CD4-positive, alpha-beta T cell treated with Interleukin-10 for 1 hour (primary cell): ENCODE data around the gene SEMA3B.
A peak's percentile ranks its signal among the peaks of the same experiment; 100 is the strongest.
"Not testable (repeated sequence)": the region's sequence is repeated elsewhere in the genome, so short reads cannot be mapped to it uniquely, and the experiment has no call there.

Source experiments
- DNase-seq: peaks from one replicate; pipeline ENCODE4 v3.0.0-alpha.2; 2020

Gene SEMA3B

DNA sequence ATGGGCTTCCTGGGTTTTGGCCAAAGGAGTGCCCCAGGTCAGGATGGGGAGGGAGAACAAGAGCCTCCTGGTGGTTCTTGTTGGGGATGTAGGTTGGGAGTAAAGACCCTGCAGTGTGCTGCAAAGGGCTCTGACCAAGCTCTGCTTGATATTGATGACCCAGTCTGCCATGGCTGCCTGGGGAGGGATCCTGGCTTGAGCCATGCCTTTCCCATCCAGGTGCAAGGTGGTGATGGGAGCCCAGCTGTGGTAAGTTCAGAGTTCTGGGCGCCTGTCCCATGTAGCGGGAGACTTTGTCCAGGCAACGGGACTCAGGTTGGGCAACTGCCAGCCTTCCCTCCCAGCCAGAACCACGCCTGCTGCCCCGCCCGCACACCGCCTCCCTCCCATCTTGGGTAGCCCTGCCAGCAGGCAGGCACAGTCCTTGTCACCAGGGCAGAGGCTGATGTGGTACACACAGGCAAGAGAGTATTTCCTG lies 30.4 kb upstream of the SEMA3B start:
- no peak for DNase-seq

- DNase-seq, result no peak
Measured at GRCh38 chr3:50239649-50240048, 29.3 kb upstream of the SEMA3B start.

- DNase-seq, result no peak
Measured at GRCh38 chr3:50241163-50241562, 27.8 kb upstream of the SEMA3B start.

DNA sequence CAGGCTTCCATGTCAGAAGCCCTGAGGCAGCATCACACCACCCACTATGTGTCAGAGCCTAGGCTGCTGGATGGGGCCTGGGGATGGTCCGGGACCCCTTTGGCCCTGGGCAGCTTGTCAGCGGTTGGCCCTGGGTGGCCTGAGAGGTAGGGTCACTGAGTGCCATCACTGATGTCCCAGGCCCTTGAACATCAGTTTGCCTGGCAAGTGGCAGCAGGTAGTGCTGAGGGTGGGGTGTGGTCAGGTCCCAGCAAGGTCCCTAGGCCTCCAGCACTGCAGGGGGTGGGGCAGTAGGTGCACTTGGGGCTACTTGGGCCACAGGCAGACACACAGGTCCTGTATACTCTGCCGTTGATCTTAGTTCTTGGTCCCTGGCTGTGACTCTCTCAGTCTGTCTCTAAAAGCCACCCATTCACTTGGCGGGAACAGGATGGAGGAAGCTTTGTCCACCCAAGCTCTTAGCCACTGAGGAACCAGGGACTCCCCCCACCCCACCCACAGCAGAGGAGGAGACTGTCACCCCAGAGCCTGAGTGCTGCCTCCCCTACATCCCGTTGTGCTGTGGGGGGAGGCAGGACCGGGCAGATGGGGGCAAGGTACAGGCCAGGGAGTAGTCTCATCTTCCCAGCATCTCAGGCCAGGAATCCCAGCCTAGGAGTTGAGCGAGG lies 27.1 kb upstream of the SEMA3B start:
- DNase-seq, result no peak

GRCh38 chr3:50242381-50242770 lies 26.6 kb upstream of the SEMA3B start:
- no peak for DNase-seq

DNA sequence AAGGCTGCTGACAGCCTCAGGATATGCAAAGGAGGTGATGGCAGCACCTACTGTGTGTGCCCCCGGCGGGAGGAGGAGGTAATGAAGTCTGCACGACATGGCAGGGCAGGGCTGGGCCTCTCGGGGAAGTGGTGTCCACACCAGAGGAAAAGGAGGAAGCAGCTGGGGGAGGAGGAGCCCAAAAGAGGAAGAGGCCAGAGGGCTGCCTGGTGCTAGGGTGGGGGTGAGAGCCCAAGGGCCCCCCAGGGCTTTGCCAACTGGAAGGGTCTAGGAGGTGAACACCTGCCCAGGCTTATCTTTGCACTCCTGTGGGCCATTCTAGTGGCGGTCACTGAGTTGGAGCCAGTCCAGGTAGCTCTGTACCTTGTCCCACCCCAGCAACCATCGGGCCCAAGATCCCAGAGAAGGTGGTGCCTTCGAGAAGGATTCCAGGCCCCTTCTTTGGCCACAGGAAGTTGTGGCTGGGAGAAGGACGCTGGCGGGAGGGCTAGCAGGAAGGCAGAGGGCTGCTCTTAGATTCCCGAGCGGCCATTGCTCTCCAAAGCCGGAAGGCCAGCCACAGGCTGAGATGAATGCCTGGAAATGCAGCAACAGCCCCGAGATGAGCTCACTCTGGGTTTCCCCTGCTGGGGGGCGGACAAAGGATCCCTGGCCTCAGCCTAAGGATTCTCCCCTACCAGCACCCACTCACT lies 25.9 kb upstream of the SEMA3B start:
- peak; percentile 63 for DNase-seq

- DNase-seq, result no peak
Measured at GRCh38 chr3:50243543-50243895, 25.4 kb upstream of the SEMA3B start.

DNA sequence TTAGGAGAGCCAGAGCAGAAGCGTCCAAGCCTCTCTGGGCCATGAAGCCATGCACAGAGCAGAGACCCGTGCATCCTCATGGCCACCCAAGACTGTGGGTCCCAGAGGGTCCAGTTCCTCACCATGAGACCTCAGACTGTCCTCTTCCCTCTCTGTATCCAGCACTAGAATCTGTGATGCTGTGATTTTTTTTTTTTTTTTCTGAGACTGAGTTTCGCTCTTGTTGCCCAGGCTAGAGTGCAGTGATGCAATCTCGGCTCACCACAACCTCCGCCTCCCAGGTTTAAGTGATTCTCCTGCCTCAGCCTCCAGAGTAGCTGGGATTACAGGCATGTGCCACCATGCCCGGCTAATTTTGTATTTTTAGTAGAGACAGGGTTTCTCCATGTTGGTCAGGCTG lies 24.1 kb upstream of the SEMA3B start:
- not testable (repeated sequence) for DNase-seq

DNA sequence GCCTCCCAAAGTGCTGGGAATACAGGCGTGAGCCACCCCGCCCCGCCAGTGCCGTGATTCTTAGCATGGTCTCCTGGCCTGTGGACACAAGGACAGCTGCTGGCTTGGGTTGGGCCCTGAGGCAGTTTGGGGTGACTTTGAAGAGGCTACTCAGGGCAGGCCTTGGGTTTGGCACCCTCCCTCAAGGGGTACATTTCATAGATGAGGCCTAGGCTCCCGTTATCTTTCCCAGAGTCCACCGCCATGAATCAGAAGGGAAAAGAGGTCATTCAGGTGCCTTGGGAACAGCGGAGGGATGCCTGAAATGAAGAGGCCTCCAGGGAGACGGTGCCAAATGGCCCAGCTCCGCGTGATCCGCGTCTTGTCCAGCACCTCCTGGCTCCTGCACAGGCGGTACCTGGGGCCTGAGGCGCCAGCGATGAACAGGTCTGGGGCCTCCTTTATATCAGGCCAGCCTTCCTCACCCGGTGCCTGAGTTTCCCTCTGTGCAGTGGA lies 23.6 kb upstream of the SEMA3B start:
- no peak for DNase-seq

DNA sequence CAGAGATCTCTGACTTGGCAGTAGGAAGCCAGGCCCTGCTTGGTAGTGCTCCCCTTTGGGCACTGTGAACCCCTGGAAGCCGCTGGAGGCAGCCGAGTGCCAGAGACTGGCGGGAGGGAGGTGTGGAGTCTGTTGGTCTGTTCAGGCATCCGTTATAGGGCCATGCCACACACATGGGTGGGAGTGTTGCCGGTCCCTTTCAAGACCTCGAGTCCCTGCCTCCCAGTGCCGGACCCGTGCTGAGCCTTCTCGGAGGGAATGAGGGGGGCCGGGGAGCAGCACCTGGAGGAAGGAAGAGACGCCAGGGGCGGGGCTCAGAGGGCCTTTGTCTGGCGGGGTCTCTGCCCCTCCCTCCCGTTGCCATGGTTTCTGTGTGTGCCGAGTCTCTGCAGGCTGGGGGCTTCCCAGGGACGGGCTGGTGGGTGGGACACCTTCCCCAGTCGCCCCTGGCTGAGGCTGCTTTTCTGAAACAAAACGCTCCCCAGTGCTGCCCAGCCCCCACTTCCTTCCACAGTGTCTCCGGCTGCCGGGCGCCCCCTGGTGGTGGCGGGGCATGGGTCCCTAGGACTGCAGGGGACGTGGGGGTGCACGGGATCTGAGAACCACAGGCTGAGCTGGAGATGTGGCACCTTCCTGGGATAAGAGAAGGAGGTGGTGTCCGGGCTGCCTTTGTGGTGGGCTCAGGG lies 23.0 kb upstream of the SEMA3B start:
- peak; percentile 93 for DNase-seq

DNA sequence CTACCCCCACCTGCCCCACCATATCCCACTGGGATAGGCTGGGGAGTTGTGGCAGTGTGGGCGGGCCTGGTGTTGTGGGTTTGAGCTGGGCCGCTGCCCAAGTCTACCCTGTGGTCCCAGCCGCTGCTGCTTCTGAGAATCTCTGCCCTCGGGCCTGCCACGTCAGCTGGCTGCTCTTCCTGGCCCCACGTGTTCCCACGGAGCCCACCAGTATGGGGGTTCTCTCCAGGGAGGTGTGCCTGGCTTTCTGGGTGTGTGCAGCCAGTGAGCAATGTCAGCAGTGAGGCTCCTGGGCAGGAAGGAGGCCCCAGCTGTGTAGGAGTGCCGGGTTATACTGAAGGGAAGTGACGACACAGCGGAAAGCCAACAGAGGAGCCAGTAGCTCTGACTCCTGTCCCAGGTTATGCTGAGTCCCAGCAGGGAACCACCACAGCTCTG lies 22.4 kb upstream of the SEMA3B start:
- DNase-seq, result peak; percentile 86

DNA sequence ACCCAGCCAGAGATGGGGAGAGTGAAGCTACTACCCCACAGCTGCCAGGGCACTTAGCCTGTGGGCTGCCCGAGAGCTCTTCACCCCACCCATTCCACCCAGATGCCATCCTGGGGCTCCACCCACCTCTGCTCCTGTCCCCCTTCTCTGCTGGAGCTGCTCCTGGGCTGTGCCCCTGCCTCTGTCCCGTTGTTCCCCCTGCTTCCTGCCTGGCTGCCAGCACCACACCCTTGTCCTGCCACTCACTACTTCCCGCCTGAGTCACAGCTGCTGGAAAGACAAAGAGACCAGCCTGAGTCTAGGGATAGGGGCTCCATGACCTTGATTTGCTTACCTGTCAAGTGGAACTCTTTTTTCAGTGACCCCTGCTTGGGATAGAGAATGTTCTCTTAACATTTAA lies 20.6 kb upstream of the SEMA3B start:
- DNase-seq, result no peak

GRCh38 chr3:50249457-50249856 lies 19.5 kb upstream of the SEMA3B start:
- no peak for DNase-seq

- no peak for DNase-seq
Measured at GRCh38 chr3:50250514-50250913, 18.4 kb upstream of the SEMA3B start.

- no peak for DNase-seq
Measured at GRCh38 chr3:50251220-50251619, 17.7 kb upstream of the SEMA3B start.

DNA sequence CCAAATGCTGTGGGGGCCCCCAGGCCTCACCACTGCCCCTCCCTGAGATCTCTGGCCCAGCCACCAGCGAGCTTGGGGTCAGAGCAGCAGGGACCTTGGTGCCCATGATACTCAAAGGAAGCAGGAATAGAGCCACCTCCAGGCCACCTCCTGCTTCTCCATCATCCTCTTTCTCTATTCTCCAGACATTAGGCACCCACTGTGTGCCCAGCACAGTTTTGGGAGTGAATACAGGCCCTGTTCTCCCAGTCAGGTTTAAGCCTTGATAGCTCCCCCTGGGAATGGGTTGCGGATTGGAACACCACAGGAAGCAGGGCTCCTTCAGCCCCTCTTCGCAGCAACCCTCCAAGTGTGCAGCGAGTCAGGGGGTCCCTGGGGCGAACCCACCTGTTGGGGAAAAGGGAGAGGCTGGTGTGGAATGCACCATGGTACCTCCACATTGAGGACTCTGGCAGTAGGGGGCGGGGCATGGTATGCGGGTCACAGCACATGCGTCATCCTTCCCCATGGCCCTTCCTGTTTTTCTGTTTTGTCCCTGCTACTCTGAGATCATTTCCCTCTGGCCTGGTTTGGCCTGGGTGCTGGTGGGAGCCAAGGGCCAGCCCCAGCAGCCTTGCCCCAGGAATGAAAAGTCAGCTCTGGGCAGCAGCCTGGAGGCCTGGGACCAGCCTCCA lies 14.2 kb upstream of the SEMA3B start:
- no peak for DNase-seq

GRCh38 chr3:50255251-50255615 lies 13.7 kb upstream of the SEMA3B start:
- DNase-seq, result no peak

DNA sequence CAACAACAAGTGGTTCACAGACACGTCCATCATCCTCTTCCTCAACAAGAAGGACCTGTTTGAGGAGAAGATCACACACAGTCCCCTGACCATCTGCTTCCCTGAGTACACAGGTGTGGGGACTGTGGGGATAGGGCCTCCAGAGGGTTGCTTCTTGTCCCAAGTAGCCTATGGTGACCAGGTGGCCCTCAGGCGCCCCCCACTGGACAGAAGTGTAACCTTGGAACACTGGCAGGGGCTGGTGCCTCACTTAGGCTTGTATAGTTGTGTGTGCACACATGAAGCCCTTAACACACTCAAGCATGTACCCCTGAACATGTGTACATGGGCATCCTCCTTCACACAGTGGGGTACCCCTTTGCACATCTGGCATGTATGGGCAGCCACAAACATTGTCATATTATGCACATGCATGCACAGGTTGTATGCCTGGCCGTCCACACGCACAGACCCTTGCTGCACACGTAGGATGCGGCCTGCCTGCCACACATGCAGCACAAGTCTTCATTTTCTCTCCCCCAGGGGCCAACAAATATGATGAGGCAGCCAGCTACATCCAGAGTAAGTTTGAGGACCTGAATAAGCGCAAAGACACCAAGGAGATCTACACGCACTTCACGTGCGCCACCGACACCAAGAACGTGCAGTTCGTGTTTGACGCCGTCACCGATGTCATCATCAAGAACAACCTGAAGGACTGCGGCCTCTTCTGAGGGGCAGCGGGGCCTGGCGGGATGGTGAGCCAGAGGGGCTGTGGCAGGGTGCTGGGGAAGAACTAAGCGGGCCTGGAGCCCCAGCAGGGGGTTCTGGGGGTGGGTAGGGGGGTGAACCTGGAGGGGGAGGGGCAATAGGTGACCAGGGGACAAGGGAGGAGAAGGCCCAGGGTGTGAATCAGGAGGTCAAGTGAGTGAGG lies 11.7 kb upstream of the SEMA3B start:
- DNase-seq, result peak; percentile 42

DNA sequence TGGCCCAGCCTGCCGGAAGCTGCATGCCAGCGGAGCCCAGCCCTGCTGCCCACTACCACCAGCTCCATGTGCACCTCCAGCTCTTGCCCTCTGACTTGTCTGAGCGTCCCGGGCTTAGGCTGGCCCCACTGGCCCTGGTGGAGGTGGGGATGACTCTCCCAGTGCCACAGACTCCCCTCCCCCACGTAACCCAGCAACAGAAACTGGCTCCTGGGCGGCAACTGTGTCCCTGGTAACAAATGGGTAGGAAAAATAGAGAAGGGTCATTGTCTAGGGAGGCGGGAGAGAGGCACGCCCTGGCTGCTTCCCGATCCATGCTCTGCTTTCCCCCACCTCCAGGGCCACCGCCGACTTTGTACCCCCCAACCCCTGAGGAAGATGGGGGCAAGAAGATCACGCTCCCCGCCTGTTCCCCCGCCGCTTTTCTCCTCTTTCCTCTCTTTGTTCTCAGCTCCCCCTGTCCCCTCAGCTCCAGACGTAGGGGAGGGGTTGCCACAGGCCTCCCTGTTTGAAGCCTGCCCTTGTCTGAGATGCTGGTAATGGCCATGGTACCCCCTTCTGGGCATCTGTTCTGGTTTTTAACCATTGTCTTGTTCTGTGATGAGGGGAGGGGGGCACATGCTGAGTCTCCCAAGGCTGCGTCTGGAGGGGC lies 10.8 kb upstream of the SEMA3B start:
- DNase-seq, result no peak

DNA sequence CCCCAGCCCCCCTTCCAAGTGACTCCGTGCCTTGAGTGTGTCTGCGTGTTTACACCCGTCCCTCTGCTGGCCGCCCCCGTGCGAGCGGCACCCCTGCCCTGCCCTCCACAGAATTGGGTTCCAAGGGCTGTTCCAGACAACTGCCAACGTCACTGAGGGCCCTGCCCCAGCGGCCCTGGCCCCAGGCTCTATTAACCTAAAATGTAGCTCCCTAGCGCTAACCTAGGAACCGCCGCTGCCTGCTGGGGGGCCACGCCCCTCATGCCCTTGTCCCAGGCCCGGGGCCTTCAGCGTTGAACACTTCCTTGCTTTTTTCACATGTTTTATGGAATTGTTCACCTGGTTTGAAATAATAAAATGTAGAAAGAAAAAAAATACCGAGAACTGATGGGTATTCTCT lies 10.0 kb upstream of the SEMA3B start:
- no peak for DNase-seq

DNA sequence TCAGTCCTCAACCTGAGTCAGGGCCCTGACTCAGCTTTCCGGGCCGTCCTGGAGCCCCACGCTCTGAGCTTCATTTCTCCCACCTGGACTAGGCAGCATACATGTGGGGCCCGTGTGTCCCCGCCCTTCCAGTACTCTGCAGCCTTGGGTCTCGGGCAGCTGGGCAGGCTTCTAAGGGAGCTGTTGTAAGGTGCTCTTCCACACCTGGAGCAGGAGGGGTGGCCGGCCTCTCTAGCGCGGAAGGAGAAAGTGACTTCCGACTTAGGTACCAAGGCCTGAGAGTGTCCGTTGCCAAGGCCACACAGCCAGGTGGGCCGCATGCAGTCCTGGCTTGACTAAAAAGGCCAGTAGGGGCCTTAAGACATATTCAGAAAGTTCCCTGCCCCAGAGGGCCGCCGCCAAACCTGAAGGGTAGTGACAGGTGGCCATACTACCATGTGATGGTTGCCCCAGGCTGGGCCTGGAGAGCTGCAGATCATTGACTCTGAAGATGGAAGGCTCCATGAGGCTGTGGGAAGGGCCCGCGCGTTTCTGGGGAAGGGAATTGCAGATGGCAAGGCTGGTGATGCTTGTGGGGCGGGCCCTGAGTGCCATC lies 9.4 kb upstream of the SEMA3B start:
- DNase-seq, result no peak
